ENCODE results near the gene AGXT2.
A peak's percentile ranks its signal among the peaks of the same experiment; 100 is the strongest.
"Not testable (repeated sequence)": the region's sequence is repeated elsewhere in the genome, so short reads cannot be mapped to it uniquely, and the experiment has no call there.

Gene AGXT2

GRCh38 chr5:34993951-34994350, 53.8 kb downstream of the AGXT2 start:
- DNase-seq (ENCODE audit: low spot score): no peak
- H3K27me3 Mint-ChIP-seq (ENCODE audit: low read depth): peaks cover 13% of the 10 kb centered on the region
- no peak overlapping the region for H3K4me3 Mint-ChIP-seq
- H3K4me1 Mint-ChIP-seq (ENCODE audit: low read depth): no peaks in the 10 kb centered on the region
- H3K27ac Mint-ChIP-seq: no peak overlapping the region
- H3K9me3 Mint-ChIP-seq: no peaks in the 10 kb centered on the region
- no peaks in the 10 kb centered on the region for H3K36me3 Mint-ChIP-seq (ENCODE audit: low read depth)

- Mint-ChIP-seq H3K27ac (no peak overlapping the region), H3K4me3 (no peak overlapping the region), H3K9me3 (peaks cover 11% of the 10 kb centered on the region), H3K36me3 (ENCODE audit: low read depth) (no peaks in the 10 kb centered on the region), H3K4me1 (ENCODE audit: low read depth) (no peaks in the 10 kb centered on the region), H3K27me3 (ENCODE audit: low read depth) (peaks cover 9% of the 10 kb centered on the region)
- DNase-seq (ENCODE audit: low spot score): no peak
Observed at GRCh38 chr5:34991486-34992238, 56.1 kb downstream of the AGXT2 start.

- Mint-ChIP-seq H3K27ac (no peak overlapping the region), H3K4me3 (no peak overlapping the region), H3K9me3 (peaks cover 24% of the 10 kb centered on the region), H3K27me3 (ENCODE audit: low read depth) (peaks cover 4% of the 10 kb centered on the region), H3K4me1 (ENCODE audit: low read depth) (no peaks in the 10 kb centered on the region), H3K36me3 (ENCODE audit: low read depth) (no peaks in the 10 kb centered on the region)
- no peak for DNase-seq (ENCODE audit: low spot score)
Observed at GRCh38 chr5:34986965-34987364, 60.8 kb downstream of the AGXT2 start.

- no peak for DNase-seq (ENCODE audit: low spot score)
- Mint-ChIP-seq H3K36me3 (ENCODE audit: low read depth) (no peaks in the 10 kb centered on the region), H3K27ac (no peak overlapping the region), H3K4me1 (ENCODE audit: low read depth) (no peaks in the 10 kb centered on the region), H3K9me3 (peaks cover 25% of the 10 kb centered on the region), H3K4me3 (no peak overlapping the region), H3K27me3 (ENCODE audit: low read depth) (peaks cover 5% of the 10 kb centered on the region)
Observed at GRCh38 chr5:34982823-34983222, 64.9 kb downstream of the AGXT2 start.

- no peak for DNase-seq (ENCODE audit: low spot score)
- H3K27me3 Mint-ChIP-seq (ENCODE audit: low read depth): peaks cover 6% of the 10 kb centered on the region
- no peaks in the 10 kb centered on the region for H3K36me3 Mint-ChIP-seq (ENCODE audit: low read depth)
- H3K9me3 Mint-ChIP-seq: peaks cover 4% of the 10 kb centered on the region
- no peak overlapping the region for H3K27ac Mint-ChIP-seq
- no peaks in the 10 kb centered on the region for H3K4me1 Mint-ChIP-seq (ENCODE audit: low read depth)
- H3K4me3 Mint-ChIP-seq: no peak overlapping the region
Observed at GRCh38 chr5:34978681-34979080, 69.1 kb downstream of the AGXT2 start.

- H3K4me1 Mint-ChIP-seq (ENCODE audit: low read depth): no peaks in the 10 kb centered on the region
- H3K36me3 Mint-ChIP-seq (ENCODE audit: low read depth): no peaks in the 10 kb centered on the region
- peaks cover 6% of the 10 kb centered on the region for H3K27me3 Mint-ChIP-seq (ENCODE audit: low read depth)
- no peak overlapping the region for H3K4me3 Mint-ChIP-seq
- H3K27ac Mint-ChIP-seq: no peak overlapping the region
- H3K9me3 Mint-ChIP-seq: peaks cover 4% of the 10 kb centered on the region
- no peak for DNase-seq (ENCODE audit: low spot score)
Observed at GRCh38 chr5:34977934-34978613, 69.7 kb downstream of the AGXT2 start.

GRCh38 chr5:34976347-34976746, 71.4 kb downstream of the AGXT2 start:
- Mint-ChIP-seq H3K4me1 (ENCODE audit: low read depth) (no peaks in the 10 kb centered on the region), H3K4me3 (no peak overlapping the region), H3K9me3 (no peaks in the 10 kb centered on the region), H3K27me3 (ENCODE audit: low read depth) (peaks cover 3% of the 10 kb centered on the region), H3K27ac (no peak overlapping the region), H3K36me3 (ENCODE audit: low read depth) (no peaks in the 10 kb centered on the region)
- no peak for DNase-seq (ENCODE audit: low spot score)

GRCh38 chr5:34971655-34972054, 76.1 kb downstream of the AGXT2 start:
- H3K4me3 Mint-ChIP-seq; H3K27me3 Mint-ChIP-seq (ENCODE audit: low read depth); H3K36me3 Mint-ChIP-seq (ENCODE audit: low read depth); H3K4me1 Mint-ChIP-seq (ENCODE audit: low read depth); H3K27ac Mint-ChIP-seq; H3K9me3 Mint-ChIP-seq; DNase-seq (ENCODE audit: low spot score): not testable (repeated sequence)

- Mint-ChIP-seq H3K4me1 (ENCODE audit: low read depth) (no peaks in the 10 kb centered on the region), H3K4me3 (no peak overlapping the region), H3K27ac (no peak overlapping the region), H3K9me3 (peaks cover 14% of the 10 kb centered on the region), H3K27me3 (ENCODE audit: low read depth) (no peaks in the 10 kb centered on the region), H3K36me3 (ENCODE audit: low read depth) (peaks cover 10% of the 10 kb centered on the region)
- no peak for DNase-seq (ENCODE audit: low spot score)
Observed at GRCh38 chr5:34970552-34970951, 77.2 kb downstream of the AGXT2 start.

GRCh38 chr5:34968258-34968657, 79.5 kb downstream of the AGXT2 start:
- H3K27ac Mint-ChIP-seq: no peak overlapping the region
- H3K27me3 Mint-ChIP-seq (ENCODE audit: low read depth): no peaks in the 10 kb centered on the region
- no peak for DNase-seq (ENCODE audit: low spot score)
- no peaks in the 10 kb centered on the region for H3K4me1 Mint-ChIP-seq (ENCODE audit: low read depth)
- no peak overlapping the region for H3K4me3 Mint-ChIP-seq
- H3K36me3 Mint-ChIP-seq (ENCODE audit: low read depth): peaks cover 14% of the 10 kb centered on the region
- peaks cover 16% of the 10 kb centered on the region for H3K9me3 Mint-ChIP-seq

- no peak overlapping the region for H3K27ac Mint-ChIP-seq
- no peak overlapping the region for H3K4me3 Mint-ChIP-seq
- no peaks in the 10 kb centered on the region for H3K27me3 Mint-ChIP-seq (ENCODE audit: low read depth)
- peaks cover 14% of the 10 kb centered on the region for H3K36me3 Mint-ChIP-seq (ENCODE audit: low read depth)
- no peaks in the 10 kb centered on the region for H3K4me1 Mint-ChIP-seq (ENCODE audit: low read depth)
- DNase-seq (ENCODE audit: low spot score): no peak
- H3K9me3 Mint-ChIP-seq: peaks cover 16% of the 10 kb centered on the region
Observed at GRCh38 chr5:34967540-34967939, 80.2 kb downstream of the AGXT2 start.

- Mint-ChIP-seq H3K27me3 (ENCODE audit: low read depth) (no peaks in the 10 kb centered on the region), H3K4me1 (ENCODE audit: low read depth) (peaks cover 16% of the 10 kb centered on the region), H3K4me3 (no peak overlapping the region), H3K36me3 (ENCODE audit: low read depth) (peaks cover 17% of the 10 kb centered on the region), H3K27ac (peak overlapping the region; percentile 6), H3K9me3 (no peaks in the 10 kb centered on the region)
- peak; percentile 6 for DNase-seq (ENCODE audit: low spot score)
Observed at GRCh38 chr5:34959323-34959722, 88.4 kb downstream of the AGXT2 start.

- Mint-ChIP-seq H3K36me3 (ENCODE audit: low read depth) (peaks cover 19% of the 10 kb centered on the region), H3K27ac (no peak overlapping the region), H3K27me3 (ENCODE audit: low read depth) (no peaks in the 10 kb centered on the region), H3K4me3 (no peak overlapping the region), H3K9me3 (no peaks in the 10 kb centered on the region), H3K4me1 (ENCODE audit: low read depth) (peaks cover 16% of the 10 kb centered on the region)
- DNase-seq (ENCODE audit: low spot score): no peak
Observed at GRCh38 chr5:34957857-34958690, 89.7 kb downstream of the AGXT2 start.

- H3K36me3 Mint-ChIP-seq (ENCODE audit: low read depth): peaks cover 21% of the 10 kb centered on the region
Observed at GRCh38 chr5:34957321-34957720, 90.4 kb downstream of the AGXT2 start.

More at GRCh38 chr5:34957321-34957720, 90.4 kb downstream of the AGXT2 start:
- DNase-seq (ENCODE audit: low spot score): no peak
- H3K27ac Mint-ChIP-seq: no peak overlapping the region
- no peaks in the 10 kb centered on the region for H3K27me3 Mint-ChIP-seq (ENCODE audit: low read depth)
- peaks cover 16% of the 10 kb centered on the region for H3K4me1 Mint-ChIP-seq (ENCODE audit: low read depth)
- H3K4me3 Mint-ChIP-seq: no peak overlapping the region
- H3K9me3 Mint-ChIP-seq: no peaks in the 10 kb centered on the region

All from T-helper 2 cell treated with Interferon-gamma antibody and Interleukin-4, amounts not matched to agents 5 μg/mL and 100 μg/mL, for 36 hours (primary cell).